Smooth muscle cell (in vitro differentiated cells): ENCODE results near the gene FAM114A1. TPM values are rescaled to one million over a fixed set of nuclear protein-coding genes. Genes with fewer than 3 reads are reported as not detected.
"Not testable (repeated sequence)": the region's sequence is repeated elsewhere in the genome, so short reads cannot be mapped to it uniquely, and the experiment has no call there.

ENCODE experiments used
- DNase-seq: peaks from one replicate; lab custom pipeline; 2025; ENCODE audit not compliant: unreplicated experiment; lab: John Stamatoyannopoulos, UW
- H2AFZ ChIP-seq: fragments of 200-600 bp; sonication (generic); 2 replicates; pipeline ENCODE4 v1.6.0; 2016; ENCODE audit warnings: antibody characterized with exemption, low read depth, mild to moderate bottlenecking
- H3F3A ChIP-seq: fragments of 200-600 bp; sonication (generic); 2 replicates; pipeline ENCODE4 v1.6.0; 2017; ENCODE audit warnings: antibody characterized with exemption, low read depth
- H3K27ac ChIP-seq: fragments of 200-600 bp; sonication (generic); 2 replicates; pipeline ENCODE4 v1.5.1; 2016; ENCODE audit warnings: low read depth, mild to moderate bottlenecking
- H3K27me3 ChIP-seq: fragments of 200-600 bp; sonication (generic); 2 replicates; pipeline ENCODE4 v1.6.1; 2016; ENCODE audit warnings: low read depth, mild to moderate bottlenecking
- H3K36me3 ChIP-seq: fragments of 200-600 bp; sonication (generic); 2 replicates; pipeline ENCODE4 v1.5.1; 2016; ENCODE audit warnings: low read depth
- H3K4me1 ChIP-seq: fragments of 200-600 bp; sonication (generic); 2 replicates; pipeline ENCODE4 v1.5.1; 2016; ENCODE audit warnings: low read depth
- H3K4me2 ChIP-seq: fragments of 200-600 bp; sonication (generic); 2 replicates; pipeline ENCODE4 v1.6.0; 2016; ENCODE audit warnings: mild to moderate bottlenecking
- H3K4me3 ChIP-seq: fragments of 200-600 bp; sonication (generic); 2 replicates; pipeline ENCODE4 v1.5.1; 2016; ENCODE audit warnings: mild to moderate bottlenecking
- H3K79me2 ChIP-seq: fragments of 200-600 bp; sonication (generic); 2 replicates; pipeline ENCODE4 v1.6.0; 2016; ENCODE audit warnings: low read depth, mild to moderate bottlenecking
- H3K9ac ChIP-seq: fragments of 200-600 bp; sonication (generic); 2 replicates; pipeline ENCODE4 v1.6.0; 2016; ENCODE audit warnings: low read depth
- H3K9me3 ChIP-seq: fragments of 200-600 bp; sonication (generic); replicated peaks from 2 replicates; pipeline ENCODE4 v1.5.1; 2016; ENCODE audit warnings: low read depth
- H4K20me1 ChIP-seq: fragments of 200-600 bp; sonication (generic); 2 replicates; pipeline ENCODE4 v1.6.0; 2016; ENCODE audit warnings: low read depth
- WGBS: methylation state at CpG from one replicate; pipeline ENCODE4 v1.1.7; 2016; ENCODE audit warnings: low lambda C conversion rate; 5-methylcytosine and 5-hydroxymethylcytosine counted together
- polyA plus RNA-seq: library from polyadenylated mRNA; unstranded; fragments of >200 nt; fragmentation: Nextera tagmentation; extraction: Ambion mirVana; gene quantifications from 2 replicates; pipeline ENCODE4 v1.2.1, GENCODE V29; 2016
- total RNA-seq: library from RNA; depleted of rRNA; stranded (reverse); fragments of >200 nt; gene quantifications from 2 replicates; pipeline ENCODE4 v1.2.3, GENCODE V29; 2014
- TF ChIP-seq, protein P1 (sequence below): fragments of 200-600 bp; sonication (generic); IDR thresholded peaks from 2 replicates; pipeline ENCODE4 v1.5.1; 2017; ENCODE audit warnings: borderline replicate concordance, mild to moderate bottlenecking, antibody characterized with exemption; ENCODE audit not compliant: insufficient read depth, poor library complexity, severe bottlenecking

The FAM114A1 gene
- total and polyA plus RNA-seq, 2 experiments from 2014 or later, result 213 to 226 TPM

DNA sequence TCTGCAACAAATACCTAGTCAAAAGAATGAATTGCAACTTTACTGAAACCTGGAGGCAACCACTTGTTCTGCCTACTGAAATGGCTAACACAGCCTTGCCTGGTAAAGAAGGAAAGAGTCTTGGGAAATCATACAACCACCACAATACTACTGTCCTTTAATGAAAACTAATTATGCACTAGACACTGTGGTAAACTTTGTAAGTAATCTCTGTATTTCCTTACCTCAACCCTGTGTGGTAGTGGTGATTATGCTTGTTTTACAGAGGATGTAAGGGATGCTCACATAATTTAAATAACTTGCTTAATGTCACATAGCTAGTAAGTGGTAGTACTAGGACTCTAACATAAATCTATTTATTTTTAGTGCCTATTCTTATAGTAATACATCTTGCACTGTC lies 119.9 kb downstream of the FAM114A1 start:
- no peaks in the 10 kb centered on the region for H3K9me3 ChIP-seq
- H4K20me1 ChIP-seq, result no peaks in the 10 kb centered on the region
- H3K79me2 ChIP-seq, result no peaks in the 10 kb centered on the region
- TF ChIP-seq, protein P1, sequence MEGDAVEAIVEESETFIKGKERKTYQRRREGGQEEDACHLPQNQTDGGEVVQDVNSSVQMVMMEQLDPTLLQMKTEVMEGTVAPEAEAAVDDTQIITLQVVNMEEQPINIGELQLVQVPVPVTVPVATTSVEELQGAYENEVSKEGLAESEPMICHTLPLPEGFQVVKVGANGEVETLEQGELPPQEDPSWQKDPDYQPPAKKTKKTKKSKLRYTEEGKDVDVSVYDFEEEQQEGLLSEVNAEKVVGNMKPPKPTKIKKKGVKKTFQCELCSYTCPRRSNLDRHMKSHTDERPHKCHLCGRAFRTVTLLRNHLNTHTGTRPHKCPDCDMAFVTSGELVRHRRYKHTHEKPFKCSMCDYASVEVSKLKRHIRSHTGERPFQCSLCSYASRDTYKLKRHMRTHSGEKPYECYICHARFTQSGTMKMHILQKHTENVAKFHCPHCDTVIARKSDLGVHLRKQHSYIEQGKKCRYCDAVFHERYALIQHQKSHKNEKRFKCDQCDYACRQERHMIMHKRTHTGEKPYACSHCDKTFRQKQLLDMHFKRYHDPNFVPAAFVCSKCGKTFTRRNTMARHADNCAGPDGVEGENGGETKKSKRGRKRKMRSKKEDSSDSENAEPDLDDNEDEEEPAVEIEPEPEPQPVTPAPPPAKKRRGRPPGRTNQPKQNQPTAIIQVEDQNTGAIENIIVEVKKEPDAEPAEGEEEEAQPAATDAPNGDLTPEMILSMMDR, result no peak
- no peak overlapping the region for H3K27ac ChIP-seq
- H3K27me3 ChIP-seq, result no peaks in the 10 kb centered on the region
- no peak overlapping the region for H3K4me3 ChIP-seq
- H3K9ac ChIP-seq, result no peak overlapping the region
- no peaks in the 10 kb centered on the region for H3K36me3 ChIP-seq
- H2AFZ ChIP-seq, result no peak overlapping the region
- H3K4me2 ChIP-seq, result no peak overlapping the region
- H3K4me1 ChIP-seq, result peaks cover 25% of the 10 kb centered on the region
- peaks cover 9% of the 10 kb centered on the region for H3F3A ChIP-seq
- no peak for DNase-seq

- WGBS, result 63% methylated on average over 8 of the region's 9 CpGs
- not testable (repeated sequence) for H3K27me3 ChIP-seq, H3K9ac ChIP-seq, H3K36me3 ChIP-seq, H3K27ac ChIP-seq, H3K79me2 ChIP-seq, H3K4me3 ChIP-seq, H3F3A ChIP-seq, H2AFZ ChIP-seq, H3K9me3 ChIP-seq, H4K20me1 ChIP-seq, H3K4me2 ChIP-seq, DNase-seq
- H3K4me1 ChIP-seq, result peaks cover 25% of the 10 kb centered on the region
These were observed 120.7 kb downstream of the FAM114A1 start for GRCh38 chr4:38988353-38988752.

DNA sequence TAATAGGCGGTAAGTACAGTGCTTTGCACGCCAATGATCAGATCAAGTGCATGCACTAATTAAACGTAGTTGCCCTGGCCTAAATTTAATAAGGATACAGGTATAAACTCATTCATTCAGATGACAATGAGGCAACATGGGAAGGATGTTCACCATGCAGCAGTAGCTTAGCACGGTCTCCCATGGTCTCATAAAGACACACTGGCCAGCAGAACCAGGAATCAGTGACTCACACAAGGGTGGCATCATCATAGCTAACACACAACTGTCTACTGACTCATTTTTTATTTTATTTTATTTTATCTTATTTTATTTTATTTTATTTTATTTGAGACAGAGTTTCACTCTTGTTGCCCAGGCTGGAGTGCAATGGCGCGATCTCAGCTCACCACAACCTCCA lies 121.9 kb downstream of the FAM114A1 start:
- no peak for DNase-seq

DNA sequence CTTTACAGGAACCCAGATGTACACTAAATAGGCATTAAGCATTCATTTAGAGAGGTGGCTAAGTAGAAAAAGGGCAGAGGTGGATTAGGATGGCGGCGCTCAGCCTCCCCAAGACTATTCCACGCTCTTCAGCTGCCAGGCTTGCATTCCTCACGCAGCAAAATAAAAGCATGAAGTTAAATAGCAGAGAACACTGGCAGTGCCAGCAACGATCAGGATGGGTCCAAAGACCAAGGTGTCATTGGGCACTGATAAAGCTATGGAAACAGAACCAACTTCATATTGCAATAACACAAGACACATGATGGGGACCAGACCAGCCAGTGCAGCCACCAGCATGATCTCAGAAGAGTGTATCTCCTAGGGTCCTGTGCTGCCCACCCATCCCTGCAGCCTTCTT lies 122.6 kb downstream of the FAM114A1 start:
- Histone ChIP-seq H2AFZ (no peak overlapping the region), H3K4me1 (peaks cover 12% of the 10 kb centered on the region), H3F3A (no peaks in the 10 kb centered on the region), H4K20me1 (no peaks in the 10 kb centered on the region), H3K27me3 (no peaks in the 10 kb centered on the region), H3K9ac (no peak overlapping the region), H3K36me3 (no peaks in the 10 kb centered on the region), H3K9me3 (no peaks in the 10 kb centered on the region), H3K4me2 (no peak overlapping the region), H3K79me2 (no peaks in the 10 kb centered on the region), H3K27ac (no peak overlapping the region), H3K4me3 (no peak overlapping the region)
- TF ChIP-seq, protein P1, result no peak
- WGBS, result over 99% methylated on average over 5 of the region's 5 CpGs
- DNase-seq, result no peak

More for the DNA sequence above, 121.9 kb downstream of the FAM114A1 start:
- Histone ChIP-seq H4K20me1 (no peaks in the 10 kb centered on the region), H3K27ac (no peak overlapping the region), H3K9me3 (no peaks in the 10 kb centered on the region), H3K9ac (no peak overlapping the region), H3K4me3 (no peak overlapping the region), H3K4me1 (peaks cover 20% of the 10 kb centered on the region), H3K4me2 (no peak overlapping the region), H3K27me3 (no peaks in the 10 kb centered on the region), H2AFZ (no peak overlapping the region), H3K79me2 (no peaks in the 10 kb centered on the region), H3K36me3 (no peaks in the 10 kb centered on the region), H3F3A (no peaks in the 10 kb centered on the region)
- 87% methylated on average over 6 of the region's 6 CpGs for WGBS
- TF ChIP-seq, protein P1, result no peak
